DND-41 (cell line): ENCODE measurements around the gene PALB2.

Experiments
- ATAC-seq: fragments of 200-7000 bp; cut with Tn5 transposase; 3 replicates; pipeline ENCODE4 v1.9.1; 2021; ENCODE audit warnings: low read depth; ENCODE audit not compliant: insufficient read depth
- DNase-seq: peaks from one replicate; pipeline ENCODE4 v3.0.0-alpha.2; 2020
- H2AFZ ChIP-seq: 2 replicates; pipeline ENCODE4 v1.6.0; 2012; ENCODE audit warnings: low read depth, low read length
- H3K27ac ChIP-seq: 2 replicates; pipeline ENCODE4 v1.5.1; 2012; ENCODE audit warnings: low read length, inconsistent platforms
- H3K27me3 ChIP-seq: fragments of 200-600 bp; sonication (generic); 2 replicates; pipeline ENCODE4 v1.6.0; 2012; ENCODE audit warnings: low read length, mild to moderate bottlenecking, inconsistent platforms; ENCODE audit not compliant: insufficient read depth, poor library complexity
- H3K36me3 ChIP-seq: 2 replicates; pipeline ENCODE4 v1.5.1; 2012; ENCODE audit warnings: low read length, inconsistent platforms; ENCODE audit not compliant: insufficient read depth
- H3K4me1 ChIP-seq: 2 replicates; pipeline ENCODE4 v1.5.1; 2012; ENCODE audit warnings: mild to moderate bottlenecking, low read length; ENCODE audit not compliant: insufficient read depth
- H3K4me2 ChIP-seq: 2 replicates; pipeline ENCODE4 v1.6.0; 2012; ENCODE audit warnings: mild to moderate bottlenecking, moderate library complexity, low read length, inconsistent platforms; ENCODE audit not compliant: insufficient read depth
- H3K4me3 ChIP-seq, 2 experiments: fragments of 200-600 bp in 1 of 2; shearing (Covaris generic) in 1 of 2; 2 replicates each; pipeline ENCODE4 v1.5.1; 2012 to 2016; ENCODE audit warnings: inconsistent platforms in 2 of 2, low read length in 2 of 2, mild to moderate bottlenecking in 2 of 2, low read depth in 1 of 2, moderate library complexity in 1 of 2
- H3K79me2 ChIP-seq: 2 replicates; pipeline ENCODE4 v1.6.0; 2012; ENCODE audit warnings: low read length, inconsistent platforms; ENCODE audit not compliant: insufficient read depth
- H3K9ac ChIP-seq: 2 replicates; pipeline ENCODE4 v1.6.0; 2012; ENCODE audit warnings: low read depth, mild to moderate bottlenecking, inconsistent platforms, low read length, moderate library complexity
- H3K9me3 ChIP-seq: 2 replicates; pipeline ENCODE4 v1.5.1; 2012; ENCODE audit warnings: low read length, moderate library complexity, mild to moderate bottlenecking, inconsistent platforms; ENCODE audit not compliant: insufficient read depth, severe bottlenecking
- H4K20me1 ChIP-seq: 2 replicates; pipeline ENCODE4 v1.6.0; 2012; ENCODE audit warnings: low read length; ENCODE audit not compliant: insufficient read depth
- CTCF ChIP-seq: IDR thresholded peaks from 2 replicates; pipeline ENCODE4 v1.5.1; 2012; ENCODE audit warnings: borderline replicate concordance, low read length, moderate library complexity, mild to moderate bottlenecking; ENCODE audit not compliant: poor library complexity, severe bottlenecking; ENCODE audit errors: extremely low read depth
- EZH2 ChIP-seq: IDR thresholded peaks from 3 replicates; pipeline ENCODE4 v1.6.1; 2012; ENCODE audit warnings: borderline replicate concordance, low read depth, mild to moderate bottlenecking, moderate library complexity, low read length, inconsistent platforms; ENCODE audit not compliant: severe bottlenecking

PALB2 gene

DNA sequence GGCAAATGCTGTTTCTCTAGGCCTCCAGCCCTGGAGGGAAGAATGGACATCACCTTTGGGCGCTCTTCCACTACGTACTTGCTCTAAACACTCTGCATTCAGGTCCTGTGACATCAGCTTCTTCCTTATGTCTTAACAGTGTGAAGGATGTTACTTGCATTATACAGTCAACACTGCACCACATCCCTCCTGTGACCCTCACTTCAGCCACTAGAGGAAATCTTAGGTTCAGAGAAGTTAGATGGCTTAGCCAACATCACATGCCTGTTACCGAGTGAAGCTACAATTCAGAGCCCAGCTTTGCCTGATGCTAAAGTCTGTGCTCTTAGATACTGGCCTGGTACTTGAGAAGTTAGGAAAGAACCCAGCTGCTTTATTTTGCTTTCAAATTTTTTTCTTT is 65.3 kb downstream of the PALB2 start:
- Histone ChIP-seq H3K27me3 (no peaks in the 10 kb centered on the region), H3K9ac (no peak overlapping the region), H3K4me3 (no peak overlapping the region), H4K20me1 (0 out of 2 replicates have a peak, but pooled peaks cover 7% of the 10 kb centered on the region), H3K27ac (no peak overlapping the region), H2AFZ (no peak overlapping the region), H3K79me2 (no peaks in the 10 kb centered on the region), H3K4me1 (no peaks in the 10 kb centered on the region), H3K4me2 (no peak overlapping the region), H3K36me3 (peaks cover 60% of the 10 kb centered on the region), H3K9me3 (no peaks in the 10 kb centered on the region)
- DNase-seq = no peak
- no peak for ATAC-seq
- peak; percentile 13 for TF ChIP-seq CTCF
- TF ChIP-seq EZH2 = no peak

GRCh38 chr16:23573817-23574216 is 67.3 kb downstream of the PALB2 start:
- no peaks in the 10 kb centered on the region for H3K27me3 ChIP-seq
- no peak overlapping the region for H3K4me2 ChIP-seq
- 0 out of 2 replicates have a peak, but pooled peaks cover 7% of the 10 kb centered on the region for H4K20me1 ChIP-seq
- no peak overlapping the region for H3K27ac ChIP-seq
- no peaks in the 10 kb centered on the region for H3K9me3 ChIP-seq
- H3K36me3 ChIP-seq = peaks cover 56% of the 10 kb centered on the region
- TF ChIP-seq EZH2 (no peak), CTCF (no peak)
- H3K79me2 ChIP-seq = no peaks in the 10 kb centered on the region
- no peak overlapping the region for H3K4me3 ChIP-seq
- H3K9ac ChIP-seq = no peak overlapping the region
- no peak overlapping the region for H2AFZ ChIP-seq
- H3K4me1 ChIP-seq = no peaks in the 10 kb centered on the region
- no peak for ATAC-seq
- DNase-seq = no peak

- H3K9me3 ChIP-seq = no peaks in the 10 kb centered on the region
Observed at GRCh38 chr16:23572394-23572793, 68.7 kb downstream of the PALB2 start.

More at GRCh38 chr16:23572394-23572793, 68.7 kb downstream of the PALB2 start:
- no peak overlapping the region for H3K27ac ChIP-seq
- TF ChIP-seq CTCF = no peak
- TF ChIP-seq EZH2 = no peak
- no peaks in the 10 kb centered on the region for H4K20me1 ChIP-seq
- no peak overlapping the region for H3K4me3 ChIP-seq
- ATAC-seq (no peak), DNase-seq (no peak)
- no peaks in the 10 kb centered on the region for H3K27me3 ChIP-seq
- H3K9ac ChIP-seq = no peak overlapping the region
- no peak overlapping the region for H2AFZ ChIP-seq
- no peaks in the 10 kb centered on the region for H3K79me2 ChIP-seq
- H3K4me1 ChIP-seq = no peaks in the 10 kb centered on the region
- H3K4me2 ChIP-seq = no peak overlapping the region
- peaks cover 59% of the 10 kb centered on the region for H3K36me3 ChIP-seq
